Activated naive CD8-positive, alpha-beta T cell (primary cell): ENCODE results near the gene ZNF655.
"Not testable (repeated sequence)": the region's sequence is repeated elsewhere in the genome, so short reads cannot be mapped to it uniquely, and the experiment has no call there.

ENCODE experiments used
- H3K27ac Mint-ChIP-seq: one replicate; pipeline ENCODE4 v1.8.0; 2021; ENCODE audit warnings: mixed read lengths
- H3K27me3 Mint-ChIP-seq: one replicate; pipeline ENCODE4 v1.8.0; 2021; ENCODE audit warnings: mixed read lengths
- H3K36me3 Mint-ChIP-seq: one replicate; pipeline ENCODE4 v1.8.0; 2021; ENCODE audit warnings: mixed read lengths
- H3K4me1 Mint-ChIP-seq: one replicate; pipeline ENCODE4 v1.8.0; 2021; ENCODE audit warnings: low read depth, mixed read lengths
- H3K4me3 Mint-ChIP-seq: one replicate; pipeline ENCODE4 v1.8.0; 2021; ENCODE audit warnings: mild to moderate bottlenecking, mixed read lengths
- H3K9me3 Mint-ChIP-seq: one replicate; pipeline ENCODE4 v1.8.0; 2021; ENCODE audit warnings: low read depth, mixed read lengths

ZNF655 gene

GRCh38 chr7:99558306-99559174 lies at the start of gene ZNF655:
Gene ZNF655, plus strand, starts transcription at chr7:99558642. Its CDS starts 1,918 bp downstream, at chr7:99560560.
- H3K9me3 Mint-ChIP-seq = no peaks in the 10 kb centered on the region
- peaks cover 62% of the 10 kb centered on the region for H3K4me1 Mint-ChIP-seq
- no peaks in the 10 kb centered on the region for H3K27me3 Mint-ChIP-seq
- H3K36me3 Mint-ChIP-seq = peaks cover 19% of the 10 kb centered on the region
- peak within 1 kb of the TSS; percentile 100 for H3K4me3 Mint-ChIP-seq
- peak within 1 kb of the TSS; percentile 99 for H3K27ac Mint-ChIP-seq

- Mint-ChIP-seq H3K4me1 (peaks cover 8% of the 10 kb centered on the region), H3K27ac (no peak overlapping the region), H3K4me3 (no peak overlapping the region), H3K9me3 (no peaks in the 10 kb centered on the region), H3K36me3 (peaks cover 3% of the 10 kb centered on the region), H3K27me3 (no peaks in the 10 kb centered on the region)
Observed at GRCh38 chr7:99514050-99514449, 44.4 kb upstream of the ZNF655 start.

- no peaks in the 10 kb centered on the region for H3K9me3 Mint-ChIP-seq
- H3K27ac Mint-ChIP-seq = no peak overlapping the region
- H3K36me3 Mint-ChIP-seq = peaks cover 4% of the 10 kb centered on the region
- H3K4me3 Mint-ChIP-seq = no peak overlapping the region
- H3K27me3 Mint-ChIP-seq = no peaks in the 10 kb centered on the region
- peaks cover 1% of the 10 kb centered on the region for H3K4me1 Mint-ChIP-seq
Observed at GRCh38 chr7:99521399-99521798, 37.0 kb upstream of the ZNF655 start.

- Mint-ChIP-seq H3K27ac (peak overlapping the region; percentile 46), H3K4me3 (no peak overlapping the region), H3K4me1 (peaks cover 1% of the 10 kb centered on the region), H3K9me3 (peaks cover 4% of the 10 kb centered on the region), H3K36me3 (peaks cover 19% of the 10 kb centered on the region), H3K27me3 (no peaks in the 10 kb centered on the region)
Observed at GRCh38 chr7:99525713-99526440, 32.6 kb upstream of the ZNF655 start.

GRCh38 chr7:99531354-99531765 lies 27.1 kb upstream of the ZNF655 start:
- Mint-ChIP-seq H3K36me3 (peaks cover 48% of the 10 kb centered on the region), H3K4me3 (no peak overlapping the region), H3K4me1 (no peaks in the 10 kb centered on the region), H3K9me3 (peaks cover 13% of the 10 kb centered on the region), H3K27me3 (no peaks in the 10 kb centered on the region), H3K27ac (no peak overlapping the region)

GRCh38 chr7:99535667-99536066 lies 22.8 kb upstream of the ZNF655 start:
- no peak overlapping the region for H3K4me3 Mint-ChIP-seq
- H3K27me3 Mint-ChIP-seq = no peaks in the 10 kb centered on the region
- no peak overlapping the region for H3K27ac Mint-ChIP-seq
- peaks cover 38% of the 10 kb centered on the region for H3K36me3 Mint-ChIP-seq
- peaks cover 13% of the 10 kb centered on the region for H3K9me3 Mint-ChIP-seq
- H3K4me1 Mint-ChIP-seq = no peaks in the 10 kb centered on the region

GRCh38 chr7:99539213-99539811 lies 19.1 kb upstream of the ZNF655 start:
- Mint-ChIP-seq H3K9me3 (peaks cover 3% of the 10 kb centered on the region), H3K4me1 (no peaks in the 10 kb centered on the region), H3K27ac (no peak overlapping the region), H3K4me3 (no peak overlapping the region), H3K36me3 (peaks cover 10% of the 10 kb centered on the region), H3K27me3 (no peaks in the 10 kb centered on the region)

- Mint-ChIP-seq H3K36me3 (peaks cover 7% of the 10 kb centered on the region), H3K4me1 (no peaks in the 10 kb centered on the region), H3K4me3 (no peak overlapping the region), H3K27me3 (no peaks in the 10 kb centered on the region), H3K27ac (no peak overlapping the region), H3K9me3 (peaks cover 3% of the 10 kb centered on the region)
Observed at GRCh38 chr7:99540542-99540941, 17.9 kb upstream of the ZNF655 start.

GRCh38 chr7:99541212-99541611 lies 17.2 kb upstream of the ZNF655 start:
- Mint-ChIP-seq H3K27me3 (no peaks in the 10 kb centered on the region), H3K27ac (no peak overlapping the region), H3K4me1 (no peaks in the 10 kb centered on the region), H3K36me3 (peaks cover 7% of the 10 kb centered on the region), H3K4me3 (no peak overlapping the region), H3K9me3 (peaks cover 3% of the 10 kb centered on the region)

- H3K36me3 Mint-ChIP-seq = peaks cover 12% of the 10 kb centered on the region
- H3K27me3 Mint-ChIP-seq = no peaks in the 10 kb centered on the region
- peaks cover 3% of the 10 kb centered on the region for H3K9me3 Mint-ChIP-seq
- no peaks in the 10 kb centered on the region for H3K4me1 Mint-ChIP-seq
- no peak overlapping the region for H3K4me3 Mint-ChIP-seq
- no peak overlapping the region for H3K27ac Mint-ChIP-seq
Observed at GRCh38 chr7:99543081-99543671, 15.3 kb upstream of the ZNF655 start.

GRCh38 chr7:99543916-99544315 lies 14.5 kb upstream of the ZNF655 start:
- Mint-ChIP-seq H3K4me1 (no peaks in the 10 kb centered on the region), H3K27me3 (no peaks in the 10 kb centered on the region), H3K4me3 (no peak overlapping the region), H3K9me3 (peaks cover 3% of the 10 kb centered on the region), H3K36me3 (peaks cover 12% of the 10 kb centered on the region), H3K27ac (no peak overlapping the region)

- H3K27ac Mint-ChIP-seq, H3K9me3 Mint-ChIP-seq, H3K4me3 Mint-ChIP-seq, H3K4me1 Mint-ChIP-seq, H3K27me3 Mint-ChIP-seq: not testable (repeated sequence)
- H3K36me3 Mint-ChIP-seq = peaks cover 15% of the 10 kb centered on the region
Observed at GRCh38 chr7:99545308-99545707, 13.1 kb upstream of the ZNF655 start.

- not testable (repeated sequence) for H3K27ac Mint-ChIP-seq, H3K27me3 Mint-ChIP-seq, H3K9me3 Mint-ChIP-seq
- H3K4me1 Mint-ChIP-seq = peaks cover 28% of the 10 kb centered on the region
- peak overlapping the region; percentile 57 for H3K4me3 Mint-ChIP-seq
- peaks cover 12% of the 10 kb centered on the region for H3K36me3 Mint-ChIP-seq
Observed at GRCh38 chr7:99549545-99549944, 8.9 kb upstream of the ZNF655 start.

GRCh38 chr7:99551334-99551733 lies 7.1 kb upstream of the ZNF655 start:
- H3K27me3 Mint-ChIP-seq = no peaks in the 10 kb centered on the region

More at GRCh38 chr7:99551334-99551733, 7.1 kb upstream of the ZNF655 start:
- peaks cover 40% of the 10 kb centered on the region for H3K4me1 Mint-ChIP-seq
- H3K27ac Mint-ChIP-seq = peak overlapping the region; percentile 83
- H3K4me3 Mint-ChIP-seq = peak overlapping the region; percentile 95
- peaks cover 16% of the 10 kb centered on the region for H3K36me3 Mint-ChIP-seq
- no peaks in the 10 kb centered on the region for H3K9me3 Mint-ChIP-seq
